Smooth muscle cell (in vitro differentiated cells): ENCODE results near the gene PNLIPRP2. TPM values are rescaled to one million over a fixed set of nuclear protein-coding genes. Genes with fewer than 3 reads are reported as not detected.

Source experiments
- DNase-seq: peaks from one replicate; lab custom pipeline; 2025; ENCODE audit not compliant: unreplicated experiment; lab: John Stamatoyannopoulos, UW
- H2AFZ ChIP-seq: fragments of 200-600 bp; sonication (generic); 2 replicates; pipeline ENCODE4 v1.6.0; 2016; ENCODE audit warnings: antibody characterized with exemption, low read depth, mild to moderate bottlenecking
- H3F3A ChIP-seq: fragments of 200-600 bp; sonication (generic); 2 replicates; pipeline ENCODE4 v1.6.0; 2017; ENCODE audit warnings: antibody characterized with exemption, low read depth
- H3K27ac ChIP-seq: fragments of 200-600 bp; sonication (generic); 2 replicates; pipeline ENCODE4 v1.5.1; 2016; ENCODE audit warnings: low read depth, mild to moderate bottlenecking
- H3K27me3 ChIP-seq: fragments of 200-600 bp; sonication (generic); 2 replicates; pipeline ENCODE4 v1.6.1; 2016; ENCODE audit warnings: low read depth, mild to moderate bottlenecking
- H3K36me3 ChIP-seq: fragments of 200-600 bp; sonication (generic); 2 replicates; pipeline ENCODE4 v1.5.1; 2016; ENCODE audit warnings: low read depth
- H3K4me1 ChIP-seq: fragments of 200-600 bp; sonication (generic); 2 replicates; pipeline ENCODE4 v1.5.1; 2016; ENCODE audit warnings: low read depth
- H3K4me2 ChIP-seq: fragments of 200-600 bp; sonication (generic); 2 replicates; pipeline ENCODE4 v1.6.0; 2016; ENCODE audit warnings: mild to moderate bottlenecking
- H3K4me3 ChIP-seq: fragments of 200-600 bp; sonication (generic); 2 replicates; pipeline ENCODE4 v1.5.1; 2016; ENCODE audit warnings: mild to moderate bottlenecking
- H3K79me2 ChIP-seq: fragments of 200-600 bp; sonication (generic); 2 replicates; pipeline ENCODE4 v1.6.0; 2016; ENCODE audit warnings: low read depth, mild to moderate bottlenecking
- H3K9ac ChIP-seq: fragments of 200-600 bp; sonication (generic); 2 replicates; pipeline ENCODE4 v1.6.0; 2016; ENCODE audit warnings: low read depth
- H3K9me3 ChIP-seq: fragments of 200-600 bp; sonication (generic); replicated peaks from 2 replicates; pipeline ENCODE4 v1.5.1; 2016; ENCODE audit warnings: low read depth
- H4K20me1 ChIP-seq: fragments of 200-600 bp; sonication (generic); 2 replicates; pipeline ENCODE4 v1.6.0; 2016; ENCODE audit warnings: low read depth
- WGBS: methylation state at CpG from one replicate; pipeline ENCODE4 v1.1.7; 2016; ENCODE audit warnings: low lambda C conversion rate; 5-methylcytosine and 5-hydroxymethylcytosine counted together
- polyA plus RNA-seq: library from polyadenylated mRNA; unstranded; fragments of >200 nt; fragmentation: Nextera tagmentation; extraction: Ambion mirVana; gene quantifications from 2 replicates; pipeline ENCODE4 v1.2.1, GENCODE V29; 2016
- total RNA-seq: library from RNA; depleted of rRNA; stranded (reverse); fragments of >200 nt; gene quantifications from 2 replicates; pipeline ENCODE4 v1.2.3, GENCODE V29; 2014
- TF ChIP-seq, protein P1 (sequence below): fragments of 200-600 bp; sonication (generic); IDR thresholded peaks from 2 replicates; pipeline ENCODE4 v1.5.1; 2017; ENCODE audit warnings: borderline replicate concordance, mild to moderate bottlenecking, antibody characterized with exemption; ENCODE audit not compliant: insufficient read depth, poor library complexity, severe bottlenecking

PNLIPRP2 gene
- total and polyA plus RNA-seq, 2 experiments from 2014 or later, result not detected

DNA sequence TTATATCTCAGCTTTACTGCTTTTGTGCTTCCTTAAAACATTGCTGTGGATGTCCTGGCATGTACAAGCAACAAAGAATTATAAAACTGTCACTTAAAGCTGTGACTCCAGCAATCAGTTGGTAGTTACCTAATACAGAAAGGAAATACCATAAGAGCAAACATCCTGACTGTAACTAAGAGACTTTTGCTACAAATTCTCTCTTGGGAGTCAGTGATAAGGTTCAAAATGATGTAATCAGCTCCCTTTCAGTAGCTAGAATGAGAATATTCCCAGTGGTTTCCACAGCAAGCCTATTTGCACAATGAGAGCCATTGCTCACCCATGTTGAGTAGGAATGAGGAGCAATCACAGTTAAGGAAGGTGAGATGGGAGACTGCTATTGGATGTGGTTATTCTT lies 22.4 kb upstream of the PNLIPRP2 start:
- Histone ChIP-seq H3K4me3 (no peak overlapping the region), H3F3A (no peaks in the 10 kb centered on the region), H2AFZ (no peak overlapping the region), H3K27ac (no peak overlapping the region), H3K4me2 (no peak overlapping the region), H3K9me3 (no peaks in the 10 kb centered on the region), H3K79me2 (no peaks in the 10 kb centered on the region), H3K27me3 (peaks cover 18% of the 10 kb centered on the region), H3K36me3 (no peaks in the 10 kb centered on the region), H3K9ac (no peak overlapping the region), H3K4me1 (no peaks in the 10 kb centered on the region), H4K20me1 (no peaks in the 10 kb centered on the region)
- no peak for DNase-seq
- TF ChIP-seq, protein P1, sequence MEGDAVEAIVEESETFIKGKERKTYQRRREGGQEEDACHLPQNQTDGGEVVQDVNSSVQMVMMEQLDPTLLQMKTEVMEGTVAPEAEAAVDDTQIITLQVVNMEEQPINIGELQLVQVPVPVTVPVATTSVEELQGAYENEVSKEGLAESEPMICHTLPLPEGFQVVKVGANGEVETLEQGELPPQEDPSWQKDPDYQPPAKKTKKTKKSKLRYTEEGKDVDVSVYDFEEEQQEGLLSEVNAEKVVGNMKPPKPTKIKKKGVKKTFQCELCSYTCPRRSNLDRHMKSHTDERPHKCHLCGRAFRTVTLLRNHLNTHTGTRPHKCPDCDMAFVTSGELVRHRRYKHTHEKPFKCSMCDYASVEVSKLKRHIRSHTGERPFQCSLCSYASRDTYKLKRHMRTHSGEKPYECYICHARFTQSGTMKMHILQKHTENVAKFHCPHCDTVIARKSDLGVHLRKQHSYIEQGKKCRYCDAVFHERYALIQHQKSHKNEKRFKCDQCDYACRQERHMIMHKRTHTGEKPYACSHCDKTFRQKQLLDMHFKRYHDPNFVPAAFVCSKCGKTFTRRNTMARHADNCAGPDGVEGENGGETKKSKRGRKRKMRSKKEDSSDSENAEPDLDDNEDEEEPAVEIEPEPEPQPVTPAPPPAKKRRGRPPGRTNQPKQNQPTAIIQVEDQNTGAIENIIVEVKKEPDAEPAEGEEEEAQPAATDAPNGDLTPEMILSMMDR, result no peak

DNA sequence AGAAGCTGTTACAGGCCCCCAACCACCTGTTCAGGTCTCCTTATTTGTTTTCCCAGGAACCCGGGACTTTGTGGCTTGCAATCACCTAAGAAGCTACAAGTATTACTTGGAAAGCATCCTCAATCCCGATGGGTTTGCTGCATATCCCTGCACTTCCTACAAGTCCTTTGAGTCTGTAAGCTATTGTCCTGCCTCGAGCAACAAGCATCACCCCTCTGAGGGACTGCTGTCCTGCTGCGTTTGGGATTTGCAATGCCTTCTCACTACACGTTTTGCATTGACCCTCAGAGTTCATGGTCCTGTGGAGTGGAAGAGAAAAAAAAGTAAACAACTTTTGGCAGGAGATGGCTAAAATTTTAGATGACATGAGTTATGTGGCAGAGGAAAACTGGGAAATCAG lies 20.8 kb upstream of the PNLIPRP2 start:
- TF ChIP-seq, protein P1, result no peak
- H3K9me3 ChIP-seq, result no peaks in the 10 kb centered on the region
- WGBS, result 61% methylated on average over 5 of the region's 5 CpGs
- H3K4me3 ChIP-seq, result no peak overlapping the region
- H3K9ac ChIP-seq, result no peak overlapping the region
- no peaks in the 10 kb centered on the region for H3K79me2 ChIP-seq
- H3K27ac ChIP-seq, result no peak overlapping the region
- no peaks in the 10 kb centered on the region for H3K36me3 ChIP-seq
- H3K4me2 ChIP-seq, result no peak overlapping the region
- no peak overlapping the region for H2AFZ ChIP-seq
- no peak for DNase-seq
- no peaks in the 10 kb centered on the region for H4K20me1 ChIP-seq
- no peaks in the 10 kb centered on the region for H3K4me1 ChIP-seq
- H3F3A ChIP-seq, result no peaks in the 10 kb centered on the region
- peaks cover 18% of the 10 kb centered on the region for H3K27me3 ChIP-seq

DNA sequence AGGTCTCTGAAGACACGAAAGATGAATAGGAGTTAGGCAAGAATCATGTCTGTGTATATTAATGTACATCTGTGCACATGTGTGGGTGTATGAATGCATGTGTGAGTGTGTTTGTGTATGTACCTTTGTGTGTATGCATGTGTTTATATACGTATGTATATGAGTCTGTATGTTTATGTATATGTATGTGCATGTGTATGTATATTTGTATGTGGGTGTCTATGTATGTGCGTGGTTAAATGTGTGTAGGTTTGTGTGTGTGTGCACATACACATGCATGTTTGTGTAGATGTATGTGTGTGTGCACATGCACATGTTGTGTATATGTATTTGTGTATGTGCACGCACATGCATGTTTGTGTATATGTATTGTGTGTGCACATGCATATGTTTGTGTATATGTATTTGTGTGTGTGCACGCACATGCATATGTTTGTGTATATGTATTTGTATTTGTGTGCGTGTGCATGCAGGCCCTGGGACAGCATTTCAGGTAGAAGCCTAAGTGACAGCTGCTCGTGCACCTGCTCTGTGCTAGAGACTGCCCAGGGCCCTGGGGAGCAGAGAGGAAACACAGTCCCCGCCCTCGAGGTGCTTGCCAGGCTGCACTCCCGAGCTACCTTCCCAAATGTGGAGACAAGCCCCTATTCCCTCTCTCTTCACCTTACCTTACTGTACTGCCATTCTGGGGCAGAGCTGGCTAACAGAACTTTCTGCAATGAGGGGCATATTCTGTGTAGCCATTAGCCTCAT lies 17.9 kb upstream of the PNLIPRP2 start:
- Histone ChIP-seq H3K36me3 (no peaks in the 10 kb centered on the region), H3K27ac (no peak overlapping the region), H3K4me2 (no peak overlapping the region), H2AFZ (no peak overlapping the region), H3K79me2 (no peaks in the 10 kb centered on the region), H3F3A (no peaks in the 10 kb centered on the region), H3K9me3 (no peaks in the 10 kb centered on the region), H3K4me1 (no peaks in the 10 kb centered on the region), H3K9ac (no peak overlapping the region), H3K27me3 (peaks cover 22% of the 10 kb centered on the region), H4K20me1 (no peaks in the 10 kb centered on the region), H3K4me3 (no peak overlapping the region)
- no peak for DNase-seq
- 93% methylated on average over 10 of the region's 10 CpGs for WGBS
- TF ChIP-seq, protein P1, result no peak

DNA sequence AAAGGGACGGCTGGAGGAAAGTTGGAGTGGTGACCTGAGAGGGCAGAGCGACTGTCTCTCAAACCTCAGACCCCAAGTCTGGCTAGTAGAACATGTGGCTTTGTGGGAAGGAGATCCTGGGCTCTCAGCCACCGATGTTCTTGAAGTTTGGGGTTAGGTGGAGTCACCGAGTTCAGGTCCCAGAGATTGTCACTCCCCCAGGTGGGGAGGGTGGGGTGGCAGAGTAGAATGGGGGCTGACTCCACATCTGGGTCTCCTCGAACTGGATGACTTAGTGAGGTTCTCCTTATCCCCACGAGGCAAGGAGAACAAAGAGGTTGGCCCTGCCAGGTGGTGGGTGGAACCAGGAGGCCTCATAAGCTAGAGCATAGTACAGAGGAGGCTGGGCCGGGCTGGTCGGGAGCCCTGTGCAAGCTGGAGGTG lies 14.7 kb upstream of the PNLIPRP2 start:
- no peak for DNase-seq
- no peaks in the 10 kb centered on the region for H3K4me1 ChIP-seq

More for the DNA sequence above, 14.7 kb upstream of the PNLIPRP2 start:
- Histone ChIP-seq H3K79me2 (no peaks in the 10 kb centered on the region), H2AFZ (no peak overlapping the region), H3K4me2 (no peak overlapping the region), H3K36me3 (no peaks in the 10 kb centered on the region), H3K27ac (no peak overlapping the region), H3K4me3 (no peak overlapping the region), H3K27me3 (peaks cover 20% of the 10 kb centered on the region), H4K20me1 (no peaks in the 10 kb centered on the region), H3K9me3 (no peaks in the 10 kb centered on the region), H3F3A (no peaks in the 10 kb centered on the region), H3K9ac (no peak overlapping the region)
- 77% methylated on average over 8 of the region's 8 CpGs for whole genome bisulfite sequencing
- TF ChIP-seq, protein P1, result no peak
